ENCODE data around the gene PRDM4. TPM values are rescaled to one million over a fixed set of nuclear protein-coding genes. Genes with fewer than 3 reads are reported as not detected.

The PRDM4 gene
- total and polyA plus RNA-seq, 2 of the 13 experiments (the other 11 are each of a cell fraction or from before 2014, with no cell fraction given) = 9.9 to 15.3 TPM

GRCh38 chr12:107685360-107686248 lies 75.3 kb downstream of the PRDM4 start, which contains the start of gene PWP1 (continued):
- TF ChIP-seq ZNF646 (CRISPR knock-in tag; IDR thresholded peaks at IDR 0.05) = no peak
- TF ChIP-seq SIN3A (IDR thresholded peaks at IDR 0.05; ENCODE audit: borderline replicate concordance, low read depth, low read length) = peak; percentile 96
- TF ChIP-seq ZFX (CRISPR knock-in tag; IDR thresholded peaks at IDR 0.05; ENCODE audit: low read depth) = peak; percentile 100
- no peak for TF ChIP-seq ZBTB3 (CRISPR knock-in tag; IDR thresholded peaks at IDR 0.05; ENCODE audit: borderline replicate concordance, low read depth)
- TF ChIP-seq SAP130 (CRISPR knock-in tag; IDR thresholded peaks at IDR 0.05; ENCODE audit: low read depth) = peak; percentile 98
- peak; percentile 99 for TF ChIP-seq CREM (IDR thresholded peaks at IDR 0.05)
- TF ChIP-seq CREM (CRISPR knock-in tag; IDR thresholded peaks at IDR 0.05) = peak; percentile 93
- no peak for TF ChIP-seq DDIT3 (CRISPR knock-in tag; IDR thresholded peaks at IDR 0.05)
- TF ChIP-seq ZNF616 (CRISPR knock-in tag; IDR thresholded peaks at IDR 0.05; ENCODE audit: low read depth) = peak; percentile 51; the same call in 1 of the 2 replicates
- peak; percentile 89; the same call in 1 of the 2 replicates for TF ChIP-seq ZNF788 (CRISPR knock-in tag; IDR thresholded peaks at IDR 0.05; ENCODE audit: borderline replicate concordance)
- peak; percentile 96; the same call in 1 of the 2 replicates for TF ChIP-seq ZNF572 (CRISPR knock-in tag; IDR thresholded peaks at IDR 0.05)
- TF ChIP-seq HNRNPLL (IDR thresholded peaks at IDR 0.05; ENCODE audit: low read depth, low read length, poor library complexity, severe bottlenecking) = peak; percentile 66
- no peak for TF ChIP-seq ZNF652 (CRISPR knock-in tag; IDR thresholded peaks at IDR 0.05; ENCODE audit: borderline replicate concordance, low read depth)
- no peak for TF ChIP-seq ZBTB25 (CRISPR knock-in tag; IDR thresholded peaks at IDR 0.05)
- TF ChIP-seq ATAD3A (CRISPR knock-in tag; IDR thresholded peaks at IDR 0.05) = no peak; the same call in 1 of the 2 replicates
- 0 out of 2 replicates have a peak, but pooled peaks have one; percentile 40 for TF ChIP-seq ZNF253 (CRISPR knock-in tag; IDR thresholded peaks at IDR 0.05; ENCODE audit: borderline replicate concordance)
